Cardiac septum (tissue), 1 donor: ENCODE data around the gene IMPA2. TPM values are rescaled to one million over a fixed set of nuclear protein-coding genes. Genes with fewer than 3 reads are reported as not detected.
"Not testable (repeated sequence)": the region's sequence is repeated elsewhere in the genome, so short reads cannot be mapped to it uniquely, and the experiment has no call there.

Experiments
- DNase-seq: peaks from one replicate; pipeline ENCODE4 v3.0.0-alpha.2; 2020; ENCODE audit warnings: low spot score
- intact Hi-C: fragments of 100-400 bp; cut with DNase I; formaldehyde crosslinking; loops from one replicate; pipeline ENCODE4 v1.14.0; 2022
- total RNA-seq: library from RNA; stranded (reverse); fragmentation: NEBNext Ultra II Directional; extraction: Animal tissue kit (Norgen Biotek cat#: 25700); gene quantifications from one replicate; pipeline ENCODE4 v1.2.1, GENCODE V29; 2021
- donor health status: DM: no; HTN: no; CAD: no.

Gene IMPA2
- total RNA-seq, 1 donor from 2014 or later: 19.9 TPM

DNA sequence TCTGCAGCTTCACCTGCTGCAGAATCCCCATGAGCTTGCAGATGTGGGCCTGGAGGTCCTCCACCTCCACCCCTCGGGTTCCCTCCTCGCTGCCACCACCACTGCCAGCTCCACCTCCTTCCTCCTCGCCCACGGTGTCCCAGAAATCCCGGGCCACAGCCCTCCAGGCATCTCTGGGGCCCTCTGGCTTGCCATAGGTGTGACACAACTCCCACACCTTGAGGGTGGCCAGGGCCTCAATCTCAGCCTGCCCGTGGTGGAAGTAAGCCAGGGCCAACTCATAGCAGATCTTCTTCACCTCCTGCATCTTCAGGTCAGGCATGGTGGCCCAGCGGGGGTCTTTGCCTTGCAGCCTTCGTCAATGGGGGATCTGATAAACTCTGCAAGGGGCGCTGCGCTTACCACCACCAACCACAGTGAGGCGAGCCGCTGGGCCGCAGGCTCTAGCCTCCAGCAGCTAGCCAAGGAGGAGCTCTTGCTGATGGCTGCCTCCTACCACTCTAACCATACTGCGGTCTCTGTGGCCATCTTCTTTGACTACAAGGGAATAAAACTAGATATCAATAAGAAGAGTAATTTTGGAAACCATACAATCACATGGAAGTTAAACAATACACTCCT, 76.2 kb downstream of the IMPA2 start:
- DNase-seq: no peak
- intact Hi-C loops: no loop called here

DNA sequence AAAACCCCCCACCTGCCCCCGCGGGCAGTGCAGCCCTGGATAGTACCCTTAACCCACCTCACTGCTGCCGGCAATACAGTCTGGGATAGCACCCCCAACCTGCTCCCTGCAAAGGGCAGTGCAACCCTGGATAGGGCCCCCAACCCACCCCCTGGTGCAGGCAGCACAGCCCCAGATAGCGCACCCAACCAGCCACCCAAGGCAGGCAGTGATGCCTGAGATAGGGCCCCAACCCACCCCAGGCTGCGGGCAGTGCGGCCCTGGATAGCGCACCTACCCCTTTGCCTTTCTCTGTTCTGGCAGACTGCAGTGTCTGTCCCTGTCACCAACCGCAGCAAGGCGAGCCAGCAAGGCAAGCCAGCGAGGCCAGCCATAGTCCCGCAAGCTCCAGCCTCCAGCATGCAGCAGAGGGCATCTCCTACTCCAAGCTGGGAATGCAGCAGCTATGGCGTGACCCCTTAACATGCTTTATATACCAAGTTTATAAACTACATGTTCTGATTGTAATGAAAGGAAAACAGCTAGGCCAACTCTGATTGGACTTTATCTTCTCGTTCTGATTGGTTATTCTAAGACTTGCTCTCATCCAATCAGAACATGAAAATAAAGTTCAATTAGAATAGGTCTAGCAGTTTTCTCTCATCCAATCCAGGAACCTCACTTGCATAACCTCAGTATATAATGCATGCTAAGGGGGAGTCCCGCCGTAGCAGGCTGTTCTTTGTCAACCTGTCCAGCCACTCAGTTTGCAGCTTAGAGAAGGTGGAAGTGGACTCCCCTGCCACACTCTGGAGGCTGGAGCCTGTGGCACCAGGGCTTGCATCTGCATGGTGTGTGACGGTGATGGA, 78.3 kb downstream of the IMPA2 start:
- intact Hi-C loops: no loop called here
- no peak for DNase-seq

DNA sequence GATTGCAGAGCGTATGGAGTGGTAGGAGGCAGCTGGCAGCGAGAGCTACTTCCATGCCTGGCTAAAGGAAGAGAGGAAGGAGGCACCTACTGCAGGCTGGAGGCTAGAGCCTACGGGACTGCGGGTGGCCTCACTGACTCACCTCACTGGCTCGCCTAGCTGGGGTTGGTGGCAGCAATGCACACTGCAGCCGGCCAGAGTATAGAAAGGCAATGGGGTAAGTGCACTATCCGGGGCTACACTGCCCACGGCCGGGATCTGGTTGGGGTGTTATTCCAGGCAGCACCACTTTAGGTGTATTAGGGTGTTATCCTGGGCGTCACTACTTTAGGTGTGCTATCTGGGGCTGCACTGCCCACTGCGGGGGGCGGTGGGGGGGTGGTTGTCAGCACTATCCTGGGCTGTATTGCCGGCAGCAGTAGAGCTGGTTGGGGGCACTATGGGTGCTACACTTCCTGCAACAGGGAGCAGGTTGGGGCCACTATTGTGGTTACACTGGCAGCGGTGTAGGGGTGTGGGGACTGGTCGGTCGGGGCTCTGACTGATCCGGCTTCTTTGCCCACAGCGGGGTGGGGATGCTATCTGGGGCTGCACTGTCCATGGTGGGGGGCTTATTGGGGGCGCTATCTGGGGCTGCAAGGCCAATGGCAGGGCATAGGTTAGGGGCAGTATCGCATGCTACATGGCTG, 79.0 kb downstream of the IMPA2 start:
- intact Hi-C loops: no loop called here
- no peak for DNase-seq

DNA sequence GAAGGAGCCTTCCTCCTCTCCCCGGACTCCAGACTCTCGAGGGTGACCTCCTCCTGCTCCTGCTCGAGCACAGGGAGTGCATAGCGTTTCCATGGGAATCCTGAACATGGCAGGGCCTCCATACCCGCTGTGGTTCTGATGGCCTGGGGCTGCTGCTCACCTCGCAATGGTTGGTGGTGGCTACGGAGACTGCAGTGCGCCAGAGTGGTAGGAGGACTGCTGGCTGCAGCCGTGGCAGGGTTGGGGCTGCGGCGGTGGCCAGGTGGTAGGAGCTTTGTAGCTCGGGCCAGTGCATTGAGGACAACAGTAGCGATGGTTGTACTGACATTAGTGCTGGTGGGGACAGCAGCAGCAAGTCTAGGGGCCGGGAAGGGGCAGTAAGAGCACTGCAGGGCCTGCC, 80.4 kb downstream of the IMPA2 start:
- DNase-seq: no peak
- intact Hi-C loops: no loop called here

DNA sequence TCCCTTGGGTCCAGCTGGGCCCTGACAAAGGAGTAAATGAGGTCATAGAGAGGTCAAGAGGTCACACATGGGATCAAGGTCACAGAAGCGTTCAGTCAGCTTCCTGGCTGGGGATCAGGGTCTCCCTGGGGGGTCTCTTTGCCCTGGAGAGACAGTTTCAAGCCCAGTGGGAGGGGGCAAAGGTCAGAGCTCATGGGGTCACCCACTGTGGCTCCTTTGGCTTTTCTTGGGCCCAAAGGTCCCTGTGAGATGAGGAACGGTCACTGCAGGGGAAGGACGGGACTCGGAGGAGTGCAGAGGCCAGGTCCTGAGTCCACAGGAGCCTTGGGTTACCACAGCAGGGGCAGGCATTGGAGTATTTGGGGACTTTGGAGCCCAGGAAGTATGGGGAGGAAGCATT, 81.7 kb downstream of the IMPA2 start:
- DNase-seq: no peak
- intact Hi-C loops: no loop called here

DNA sequence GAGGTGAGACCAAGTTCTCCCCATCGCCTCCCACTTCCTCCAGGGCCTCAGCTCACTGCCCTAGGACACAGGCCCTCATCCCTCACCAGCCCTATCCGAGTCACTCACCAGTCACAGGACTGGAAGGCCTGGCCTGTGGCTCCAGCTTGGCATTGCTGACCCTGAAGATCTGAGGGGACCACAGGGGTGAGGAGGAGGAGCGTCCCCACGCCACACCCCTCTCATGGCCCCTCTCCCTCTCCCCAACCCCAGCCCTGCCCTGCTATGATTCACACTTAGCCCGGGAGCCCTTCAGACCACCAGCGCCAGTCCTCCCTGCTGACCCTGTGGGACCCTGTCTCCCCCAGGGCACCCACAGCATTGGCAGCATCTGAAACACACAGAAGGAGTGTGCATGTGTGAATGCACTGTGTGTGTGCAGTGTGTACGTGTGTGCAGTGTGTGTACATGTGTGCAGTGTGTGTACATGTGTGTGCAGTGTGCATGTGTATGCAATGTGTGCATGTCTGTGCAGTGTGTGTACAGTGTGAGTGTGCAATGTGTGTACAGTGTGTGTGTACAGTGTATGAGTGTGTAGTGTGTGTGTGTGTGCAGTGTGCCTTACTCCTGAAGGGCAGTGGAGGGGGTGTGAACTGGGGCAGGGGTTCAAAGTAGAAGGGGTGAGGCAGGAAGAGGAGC, 82.9 kb downstream of the IMPA2 start:
- intact Hi-C loops: no loop called here
- DNase-seq: no peak

DNA sequence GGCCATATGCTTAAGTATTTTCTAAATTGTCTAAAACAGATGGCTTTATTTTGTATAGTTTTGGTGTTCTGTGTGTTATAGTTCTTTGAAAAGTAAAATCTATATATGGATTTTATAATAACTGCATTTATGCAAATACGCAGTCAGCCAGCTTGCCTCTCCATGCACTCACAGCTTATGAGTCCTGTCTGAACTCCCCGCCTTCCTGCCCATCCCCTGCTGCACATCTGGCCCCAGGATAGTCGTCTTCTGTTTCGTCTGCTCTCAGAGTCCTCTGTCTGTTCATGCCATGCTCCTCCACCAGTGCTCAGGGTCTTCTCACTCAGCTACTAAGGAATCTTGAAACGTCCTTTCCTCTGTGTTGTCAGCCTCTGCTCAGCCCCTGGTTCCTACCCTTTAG, 84.1 kb downstream of the IMPA2 start:
- intact Hi-C loops: no loop called here
- DNase-seq: no peak

DNA sequence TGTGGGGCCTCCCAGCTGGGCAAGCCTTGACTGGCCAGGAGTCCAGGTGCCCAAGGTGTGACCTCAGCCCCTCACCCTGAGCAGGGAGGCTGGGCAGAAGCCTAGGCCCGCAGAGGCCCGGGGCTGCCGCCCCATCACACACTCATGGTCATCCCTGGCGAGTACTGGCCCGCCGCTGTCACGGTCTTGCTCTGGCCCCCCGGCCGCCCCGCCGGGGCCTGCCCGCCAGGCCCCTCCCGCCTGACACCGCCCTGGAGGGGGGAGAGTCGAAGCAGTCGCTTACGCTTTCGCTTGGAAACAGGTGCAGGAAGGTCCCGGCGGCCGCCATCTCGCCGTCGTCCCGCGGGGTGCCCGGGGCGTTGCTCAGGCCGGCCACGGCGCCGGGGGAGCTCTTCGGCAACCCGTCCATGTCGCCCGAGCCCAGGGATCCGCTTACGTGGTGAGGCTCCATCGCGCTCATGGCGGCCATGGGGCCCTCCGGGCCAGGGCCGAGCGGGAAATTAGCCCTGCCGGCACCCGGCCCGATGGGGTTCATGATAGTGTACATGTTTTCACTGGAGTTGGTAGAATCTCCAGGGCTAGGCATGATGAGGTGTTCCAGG, 85.7 kb downstream of the IMPA2 start:
- intact Hi-C loops: no loop called here
- no peak for DNase-seq

DNA sequence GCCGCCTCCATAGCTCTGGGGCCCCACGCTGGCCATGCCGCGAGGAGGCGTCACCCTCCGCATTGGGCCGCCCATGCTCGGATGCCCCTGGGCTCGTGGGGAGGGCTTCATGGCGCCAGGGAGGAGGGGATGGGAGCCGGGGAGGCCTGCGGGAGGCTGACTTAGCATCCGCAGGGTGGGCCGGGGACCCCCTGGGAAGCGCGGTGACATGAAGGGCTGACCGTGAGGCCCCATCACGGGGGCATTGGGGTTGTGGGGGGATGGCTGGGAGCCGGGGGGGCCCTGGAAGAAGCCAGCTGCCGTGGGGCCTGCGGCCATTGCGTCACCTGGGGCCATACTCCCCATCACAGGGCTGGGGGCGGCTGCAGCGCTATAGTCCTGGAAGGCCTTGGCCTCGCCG, 86.4 kb downstream of the IMPA2 start:
- no peak for DNase-seq
- intact Hi-C loops: no loop called here

DNA sequence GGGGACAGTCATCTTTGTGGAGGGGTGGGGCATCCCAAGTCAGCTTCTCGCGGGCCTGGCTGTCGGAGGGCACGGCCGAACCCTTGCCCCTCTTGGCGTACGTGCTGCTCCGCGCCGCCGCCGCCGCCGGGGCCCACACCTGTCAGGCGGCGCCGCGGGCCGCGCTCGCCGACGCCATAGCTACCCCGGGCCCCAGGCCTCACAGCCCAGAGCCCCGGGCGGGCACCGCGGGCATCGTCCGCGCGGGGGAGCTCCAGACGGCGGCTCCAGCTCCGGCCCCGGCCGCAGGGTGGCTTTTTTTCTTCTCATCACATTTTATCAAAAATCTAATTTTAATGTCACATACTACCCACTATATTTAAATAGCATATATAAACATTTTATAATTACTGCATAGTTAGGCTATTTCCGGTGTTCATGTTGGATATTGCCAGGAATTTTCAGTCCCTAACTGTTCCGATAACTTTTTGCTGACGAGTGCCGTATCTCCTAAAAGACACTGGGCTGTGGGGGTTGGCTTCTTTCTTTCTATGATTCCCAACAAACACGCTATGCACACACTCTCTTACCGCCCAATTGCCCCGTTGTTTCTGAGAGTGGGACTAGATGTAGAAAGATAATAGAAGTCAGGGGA, 87.1 kb downstream of the IMPA2 start:
- DNase-seq, intact Hi-C loops: not testable (repeated sequence)

DNA sequence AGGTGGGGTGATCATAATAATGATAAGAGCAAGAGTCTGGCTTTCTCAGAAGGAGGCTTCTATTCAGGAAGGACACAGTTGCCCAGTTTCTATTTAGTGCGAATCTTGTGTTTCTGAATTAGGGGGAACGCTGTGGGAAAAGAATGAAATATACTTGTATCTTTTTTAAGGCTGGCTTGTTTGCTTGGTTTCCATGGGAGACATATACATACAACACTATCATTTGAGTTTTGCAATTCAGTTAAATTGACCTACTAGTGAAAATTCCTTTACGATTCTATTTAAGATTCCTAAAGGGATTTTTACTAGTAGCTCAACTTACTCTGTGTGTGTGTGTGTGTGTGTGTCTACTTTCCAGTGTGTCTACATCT, 87.6 kb downstream of the IMPA2 start:
- intact Hi-C loops: no loop called here
- no peak for DNase-seq

DNA sequence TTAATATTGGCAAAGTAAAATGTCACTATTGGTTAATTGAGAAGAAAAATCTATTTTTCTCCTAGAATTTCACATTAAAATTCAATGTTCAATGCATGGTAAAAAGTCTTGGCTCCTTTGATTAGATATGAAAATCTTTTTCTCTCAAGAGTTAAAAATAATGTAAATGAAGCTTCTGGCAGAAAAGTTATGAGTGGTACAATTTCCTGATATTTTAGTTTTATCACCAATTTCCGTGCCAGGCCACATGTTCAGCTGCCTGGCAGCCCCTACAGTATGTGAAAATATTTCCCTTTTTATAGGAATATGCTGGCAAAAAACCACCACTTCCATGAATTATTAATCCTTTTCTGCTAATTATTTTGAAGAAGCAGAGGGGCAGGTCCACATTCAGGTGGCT, 89.8 kb downstream of the IMPA2 start:
- DNase-seq, intact Hi-C loops: not testable (repeated sequence)

DNA sequence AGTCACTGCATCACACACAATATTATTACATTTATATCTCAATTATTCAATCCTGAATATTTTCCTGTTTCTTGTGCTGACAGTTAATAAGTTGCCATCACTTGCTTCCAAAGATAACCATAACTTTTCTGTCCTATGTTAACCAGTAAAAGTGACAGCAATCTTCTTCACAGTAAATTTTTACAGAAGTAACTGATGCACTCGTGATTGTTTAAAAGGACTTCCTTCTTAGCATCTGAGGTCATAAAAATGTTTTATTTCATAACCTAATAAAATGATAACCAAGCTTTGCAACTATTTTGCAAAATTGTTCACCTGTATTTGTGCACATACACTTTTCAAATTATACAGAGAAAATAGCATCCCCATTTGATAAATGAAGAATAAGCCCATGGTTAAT, 91.7 kb downstream of the IMPA2 start:
- DNase-seq: no peak
- intact Hi-C loops: no loop called here

DNA sequence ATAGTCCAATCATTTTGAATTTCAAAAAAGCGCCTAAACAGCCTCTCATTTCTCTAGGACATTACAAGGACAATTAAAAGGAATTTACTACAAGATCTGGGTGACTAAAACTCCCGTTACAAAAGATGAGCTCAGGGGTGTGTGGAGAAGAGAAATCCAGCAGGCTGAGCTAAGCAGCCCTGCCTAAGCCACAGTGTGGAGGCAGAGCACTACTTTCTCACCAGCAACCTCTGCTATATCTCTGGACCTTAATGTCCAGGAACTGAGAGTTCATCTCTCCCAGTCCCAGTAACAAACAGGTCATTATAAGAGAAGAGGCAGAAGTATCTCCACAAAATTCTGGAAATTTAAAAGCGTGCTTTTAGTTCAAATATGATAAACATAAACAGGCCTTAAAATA, 93.4 kb downstream of the IMPA2 start:
- intact Hi-C loops: no loop called here
- DNase-seq: no peak

DNA sequence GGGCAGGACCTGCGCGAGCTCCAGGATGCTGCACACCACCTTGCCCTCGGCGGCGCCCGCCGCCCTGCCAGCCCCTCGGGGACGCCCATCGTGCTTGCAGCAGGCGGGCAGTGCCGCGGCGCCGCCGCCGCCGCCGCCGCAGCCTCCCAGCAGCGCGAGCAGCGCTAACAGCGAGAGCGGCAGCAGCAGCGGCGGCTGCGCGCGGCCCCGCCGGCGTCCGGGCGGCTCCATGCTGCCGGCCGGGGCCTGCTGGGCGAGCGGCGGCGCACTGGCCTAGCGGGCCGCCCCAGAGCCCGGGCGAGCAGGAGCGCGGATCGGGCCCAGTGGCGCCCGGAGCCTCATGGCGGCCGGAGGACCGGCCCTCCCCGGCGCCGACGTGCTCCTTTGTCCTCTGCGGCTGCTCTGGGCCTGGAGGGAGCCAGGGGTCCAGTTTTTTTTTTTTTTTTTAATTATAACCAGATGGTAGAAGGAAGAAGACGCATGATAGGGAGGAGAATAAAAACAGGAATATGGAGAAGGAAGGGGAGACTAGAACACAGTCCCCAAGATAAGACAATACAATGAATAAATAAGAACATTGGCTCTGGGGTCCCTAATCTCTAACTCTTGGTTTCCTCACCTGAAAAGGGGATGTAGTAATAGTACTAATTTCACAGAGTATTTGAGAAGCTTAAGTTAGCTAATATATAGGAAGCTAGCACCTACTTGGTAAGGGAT, 95.3 kb downstream of the IMPA2 start:
- no peak for DNase-seq
- intact Hi-C loops: no loop called here

DNA sequence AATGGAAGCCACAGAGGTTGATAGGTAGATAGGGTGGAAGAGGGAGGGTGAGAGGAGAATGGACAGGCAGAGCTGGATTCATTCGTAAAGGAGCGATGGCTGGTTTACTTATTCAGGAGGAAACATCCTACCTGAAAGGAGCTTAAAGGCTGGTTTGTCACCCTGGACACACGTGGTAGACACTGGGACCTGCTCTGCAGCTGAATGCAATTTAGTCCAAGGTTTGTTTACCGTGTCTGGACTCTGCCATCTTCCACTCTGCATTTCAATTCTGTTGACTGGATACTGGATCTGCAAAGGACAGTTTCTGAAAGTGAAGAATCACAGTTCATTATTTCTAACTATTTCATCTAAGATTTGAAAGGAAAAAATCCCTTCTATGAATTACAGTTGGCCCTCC, 96.7 kb downstream of the IMPA2 start:
- DNase-seq, intact Hi-C loops: not testable (repeated sequence)

DNA sequence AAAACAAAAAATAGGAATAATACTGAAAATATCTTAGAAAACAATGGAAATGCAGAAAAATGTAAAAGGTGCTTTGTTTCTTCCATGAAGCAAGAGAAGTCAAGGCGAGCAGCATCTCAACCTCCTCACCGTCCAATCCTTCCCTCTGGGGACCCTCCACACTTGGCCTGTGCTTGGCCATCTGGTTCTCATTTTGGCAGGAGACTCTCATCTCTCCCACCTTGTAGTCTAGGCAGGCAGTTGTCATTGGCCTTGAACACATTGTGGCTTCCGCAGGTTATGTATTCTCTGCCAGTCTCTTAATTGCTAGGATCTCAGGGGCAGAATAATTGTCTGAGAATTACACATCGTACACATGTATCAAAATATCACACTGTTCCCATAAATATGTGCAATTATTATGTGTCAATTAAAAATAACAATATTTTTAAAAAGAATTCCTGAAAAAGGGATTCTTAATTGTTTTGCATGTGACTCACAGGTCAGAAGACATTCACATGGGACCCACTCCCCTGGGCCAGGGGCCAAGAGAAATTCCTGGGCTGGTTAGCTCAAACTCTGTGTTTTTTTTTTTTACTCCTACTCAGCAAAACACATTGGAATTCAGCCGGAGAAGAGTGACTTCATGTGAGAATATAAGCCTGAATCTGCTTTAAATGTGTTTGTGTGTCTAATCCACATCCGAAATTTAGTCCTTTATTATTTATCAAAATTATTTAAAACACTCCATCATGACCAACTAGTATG, 98.4 kb downstream of the IMPA2 start:
- intact Hi-C loops: no loop called here
- no peak for DNase-seq
